IMR-90 (cell line): ENCODE data around the gene CIAO3.
A peak's percentile ranks its signal among the peaks of the same experiment; 100 is the strongest.

Experiments
- BHLHE40 ChIP-seq: fragments of 150-350 bp; IDR thresholded peaks from 2 replicates; pipeline ENCODE4 v1.6.1; 2016; ENCODE audit warnings: mild to moderate bottlenecking, low read depth, low read length
- CEBPB ChIP-seq: IDR thresholded peaks from 2 replicates; pipeline ENCODE4 v1.6.1; 2012; ENCODE audit warnings: low read depth, low read length, improper control_type of control experiment
- CHD1 ChIP-seq: IDR thresholded peaks from 2 replicates; pipeline ENCODE4 v1.6.1; 2012; ENCODE audit warnings: low read depth, low read length, improper control_type of control experiment
- CTCF ChIP-seq: conservative IDR thresholded peaks from 2 replicates; pipeline ENCODE4 v1.5.1; 2012; ENCODE audit warnings: mild to moderate bottlenecking, low read depth, low read length, improper control_type of control experiment
- MXI1 ChIP-seq: IDR thresholded peaks from 2 replicates; pipeline ENCODE4 v1.6.1; 2012; ENCODE audit warnings: low read depth, mild to moderate bottlenecking, low read length, moderate library complexity, borderline replicate concordance
- POLR2A ChIP-seq: IDR thresholded peaks from 2 replicates; pipeline ENCODE4 v1.6.1; 2012; ENCODE audit warnings: mild to moderate bottlenecking, low read depth, low read length
- RAD21 ChIP-seq: IDR thresholded peaks from 2 replicates; pipeline ENCODE4 v1.6.1; 2012; ENCODE audit warnings: low read length, improper control_type of control experiment
- RCOR1 ChIP-seq: IDR thresholded peaks from 2 replicates; pipeline ENCODE4 v1.6.1; 2012; ENCODE audit warnings: mild to moderate bottlenecking, low read length, improper control_type of control experiment; ENCODE audit not compliant: insufficient replicate concordance
- SMC3 ChIP-seq: fragments of 150-350 bp; IDR thresholded peaks from 2 replicates; pipeline ENCODE4 v1.6.1; 2016; ENCODE audit warnings: low read depth, mild to moderate bottlenecking, antibody characterized with exemption, low read length, moderate library complexity

- TF ChIP-seq CTCF (no peak), POLR2A (no peak), BHLHE40 (peak; percentile 42; the same call in 1 of the 2 replicates), SMC3 (no peak), CHD1 (no peak), CEBPB (no peak), RAD21 (no peak), RCOR1 (no peak), MXI1 (peak; percentile 88; the same call in 1 of the 2 replicates)
Measured at GRCh38 chr16:684071-684794, 56.6 kb downstream of the CIAO3 start, which contains the start of gene JMJD8.
